Omental fat pad (tissue), 4 donors: ENCODE results near the gene ROBO1. TPM values are rescaled to one million over a fixed set of nuclear protein-coding genes. Genes with fewer than 3 reads are reported as not detected.

Experiments used
- ATAC-seq: fragments of 150-250 bp; one replicate; pipeline ENCODE4 v1.9.1; 2016; ENCODE audit warnings: mild to moderate bottlenecking, moderate library complexity; ENCODE audit not compliant: low FRiP score
- DNase-seq: peaks from one replicate; pipeline ENCODE4 v3.0.0-alpha.2; 2019; ENCODE audit warnings: low spot score
- CTCF ChIP-seq, 3 donors: fragments of 450-650 bp; IDR thresholded peaks; one replicate each; pipeline ENCODE4 v1.5.1; 2016 to 2017; ENCODE audit warnings: antibody characterized with exemption in 3 of 3, mild to moderate bottlenecking in 3 of 3, moderate library complexity in 2 of 3
- total RNA-seq, 4 donors: library from RNA; depleted of rRNA; stranded (reverse); fragments of >200 nt; gene quantifications; one replicate each; pipeline ENCODE4 v1.1.0, GENCODE V29; 2016

The ROBO1 gene
- total RNA-seq, 4 donors from 2014 or later: 13.7 to 34.2 (median 21.0) TPM

- ATAC-seq (no peak), DNase-seq (no peak)
- TF ChIP-seq CTCF (IDR thresholded peaks at IDR 0.05): no peak
Measured at GRCh38 chr3:78788839-78789238, 979.0 kb downstream of the ROBO1 start.

- TF ChIP-seq CTCF (IDR thresholded peaks at IDR 0.05): no peak
- ATAC-seq (no peak), DNase-seq (no peak)
Measured at GRCh38 chr3:78785004-78785403, 982.8 kb downstream of the ROBO1 start.

GRCh38 chr3:78781351-78781750 is 986.4 kb downstream of the ROBO1 start:
- TF ChIP-seq CTCF (IDR thresholded peaks at IDR 0.05): no peak

GRCh38 chr3:78765671-78766485 is 1001.9 kb downstream of the ROBO1 start:
- ATAC-seq (no peak), DNase-seq (no peak)
- no peak for TF ChIP-seq CTCF (IDR thresholded peaks at IDR 0.05)

More at GRCh38 chr3:78781351-78781750, 986.4 kb downstream of the ROBO1 start:
- DNase-seq (no peak), ATAC-seq (no peak)

- ATAC-seq (no peak), DNase-seq (no peak)
- TF ChIP-seq CTCF (IDR thresholded peaks at IDR 0.05): no peak
Measured at GRCh38 chr3:78764634-78765033, 1003.2 kb downstream of the ROBO1 start.

GRCh38 chr3:78762121-78762520 is 1005.7 kb downstream of the ROBO1 start:
- DNase-seq: no peak
- no peak for ATAC-seq
- no peak for TF ChIP-seq CTCF (IDR thresholded peaks at IDR 0.05)

GRCh38 chr3:78761126-78761525 is 1006.7 kb downstream of the ROBO1 start:
- DNase-seq: no peak
- ATAC-seq: no peak
- no peak for TF ChIP-seq CTCF (IDR thresholded peaks at IDR 0.05)
